ENCODE measurements around the gene FAM200B.

Gene FAM200B

DNA sequence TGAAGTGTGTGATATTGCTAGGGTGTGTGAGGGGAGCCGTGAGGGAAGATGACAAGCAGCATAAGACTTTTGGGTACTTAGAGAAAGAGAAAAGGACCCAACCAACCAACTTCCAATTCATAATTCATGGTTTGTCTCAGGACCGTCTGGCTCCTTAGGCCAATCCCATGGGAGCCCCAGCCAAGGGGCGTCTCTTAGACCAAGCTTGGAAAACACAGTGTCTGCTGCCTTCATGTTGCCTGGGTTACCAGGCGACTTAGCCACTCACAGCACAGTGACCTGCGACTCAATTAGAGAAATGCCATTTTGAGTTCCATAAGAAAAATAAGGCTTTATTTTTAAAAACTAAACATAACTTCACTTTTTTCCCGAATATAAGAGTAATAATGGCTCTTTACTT lies 53.9 kb downstream of the FAM200B start:
- H3K4me3 ChIP-seq (replicated peaks; ENCODE audit: low read depth, low read length): no peak overlapping the region
- TF ChIP-seq, protein P1, sequence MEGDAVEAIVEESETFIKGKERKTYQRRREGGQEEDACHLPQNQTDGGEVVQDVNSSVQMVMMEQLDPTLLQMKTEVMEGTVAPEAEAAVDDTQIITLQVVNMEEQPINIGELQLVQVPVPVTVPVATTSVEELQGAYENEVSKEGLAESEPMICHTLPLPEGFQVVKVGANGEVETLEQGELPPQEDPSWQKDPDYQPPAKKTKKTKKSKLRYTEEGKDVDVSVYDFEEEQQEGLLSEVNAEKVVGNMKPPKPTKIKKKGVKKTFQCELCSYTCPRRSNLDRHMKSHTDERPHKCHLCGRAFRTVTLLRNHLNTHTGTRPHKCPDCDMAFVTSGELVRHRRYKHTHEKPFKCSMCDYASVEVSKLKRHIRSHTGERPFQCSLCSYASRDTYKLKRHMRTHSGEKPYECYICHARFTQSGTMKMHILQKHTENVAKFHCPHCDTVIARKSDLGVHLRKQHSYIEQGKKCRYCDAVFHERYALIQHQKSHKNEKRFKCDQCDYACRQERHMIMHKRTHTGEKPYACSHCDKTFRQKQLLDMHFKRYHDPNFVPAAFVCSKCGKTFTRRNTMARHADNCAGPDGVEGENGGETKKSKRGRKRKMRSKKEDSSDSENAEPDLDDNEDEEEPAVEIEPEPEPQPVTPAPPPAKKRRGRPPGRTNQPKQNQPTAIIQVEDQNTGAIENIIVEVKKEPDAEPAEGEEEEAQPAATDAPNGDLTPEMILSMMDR (IDR thresholded peaks at IDR 0.05; ENCODE audit: low read depth, low read length, missing control alignments): no peak
- no peak for DNase-seq (ENCODE audit: extremely low read depth, low read depth)

DNA sequence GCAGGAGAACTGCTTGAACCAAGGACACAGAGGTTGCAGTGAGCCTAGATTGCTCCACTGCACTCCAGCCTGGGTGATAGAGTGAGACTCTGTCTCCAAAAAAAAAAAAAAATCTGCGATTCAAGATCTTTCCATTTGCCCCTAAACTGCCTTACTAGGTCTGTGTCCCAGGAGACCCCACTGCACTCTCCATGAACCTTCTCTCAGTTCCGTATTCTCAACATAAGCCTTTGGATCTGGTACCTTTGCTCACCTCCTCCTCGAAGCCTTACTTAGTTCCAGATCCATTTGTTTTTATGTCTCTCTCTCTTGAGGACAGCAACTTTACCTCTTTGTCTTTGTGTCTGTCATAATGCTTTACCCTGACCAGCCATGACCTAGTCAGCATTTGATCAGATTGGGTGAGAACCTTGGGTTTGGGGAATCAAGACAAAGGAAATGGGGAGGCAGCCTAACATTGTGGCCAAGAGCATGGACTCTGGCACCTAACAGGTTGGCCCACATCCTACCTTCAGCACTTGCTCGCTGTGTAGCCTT lies 55.0 kb downstream of the FAM200B start:
- no peak for DNase-seq (ENCODE audit: extremely low read depth, low read depth)
- TF ChIP-seq, protein P1 (IDR thresholded peaks at IDR 0.05; ENCODE audit: low read depth, low read length, missing control alignments): no peak
- H3K4me3 ChIP-seq (replicated peaks; ENCODE audit: low read depth, low read length): no peak overlapping the region

DNA sequence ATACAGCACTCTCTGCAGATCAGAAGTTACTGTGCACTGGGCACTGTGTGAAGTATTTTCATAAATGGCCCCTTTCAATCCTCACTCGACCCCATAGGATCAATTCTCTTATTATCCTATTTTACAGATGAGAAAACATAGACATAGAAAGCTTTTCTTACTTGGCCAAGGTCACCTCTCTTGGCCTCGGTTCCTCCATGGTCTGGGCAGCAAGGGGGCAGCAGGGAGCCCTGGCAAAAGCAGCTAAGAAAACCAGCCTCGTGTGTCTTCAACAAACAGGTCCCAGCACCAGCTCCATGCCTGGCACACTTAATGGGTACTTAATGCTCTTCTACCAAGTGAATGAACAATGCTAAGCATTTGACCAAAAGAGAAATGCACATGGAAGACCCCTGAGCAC lies 55.6 kb downstream of the FAM200B start:
- no peak overlapping the region for H3K4me3 ChIP-seq (replicated peaks; ENCODE audit: low read depth, low read length)
- DNase-seq (ENCODE audit: extremely low read depth, low read depth): no peak
- TF ChIP-seq, protein P1 (IDR thresholded peaks at IDR 0.05; ENCODE audit: low read depth, low read length, missing control alignments): peak; percentile 18

DNA sequence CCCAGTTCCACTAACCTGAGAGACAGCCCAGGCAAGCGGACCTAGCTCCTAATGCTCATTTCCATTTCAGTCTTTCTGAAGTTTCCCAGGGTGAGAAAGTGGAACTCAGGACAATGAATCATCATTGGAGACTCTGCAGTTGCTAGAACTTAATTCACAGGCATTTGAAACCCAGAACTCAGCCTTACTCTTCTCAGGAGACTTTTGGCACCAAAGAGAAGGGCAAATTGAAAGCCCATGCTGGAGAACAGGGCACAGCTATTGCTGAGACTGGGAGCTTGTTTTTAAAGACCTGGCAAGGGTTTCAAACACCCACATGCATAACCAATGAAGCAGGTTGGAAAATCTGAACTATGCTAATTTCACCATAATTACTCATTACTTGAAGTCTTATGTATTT lies 57.2 kb downstream of the FAM200B start:
- no peak overlapping the region for H3K4me3 ChIP-seq (replicated peaks; ENCODE audit: low read depth, low read length)
- DNase-seq (ENCODE audit: extremely low read depth, low read depth): no peak
- TF ChIP-seq, protein P1 (IDR thresholded peaks at IDR 0.05; ENCODE audit: low read depth, low read length, missing control alignments): no peak
